Activated naive CD4-positive, alpha-beta T cell (primary cell): ENCODE data around the gene TENM4.

Experiments
- DNase-seq, 4 experiments: peaks; one replicate each; lab custom pipeline; 2025; lab: John Stamatoyannopoulos, UW

Gene TENM4

DNA sequence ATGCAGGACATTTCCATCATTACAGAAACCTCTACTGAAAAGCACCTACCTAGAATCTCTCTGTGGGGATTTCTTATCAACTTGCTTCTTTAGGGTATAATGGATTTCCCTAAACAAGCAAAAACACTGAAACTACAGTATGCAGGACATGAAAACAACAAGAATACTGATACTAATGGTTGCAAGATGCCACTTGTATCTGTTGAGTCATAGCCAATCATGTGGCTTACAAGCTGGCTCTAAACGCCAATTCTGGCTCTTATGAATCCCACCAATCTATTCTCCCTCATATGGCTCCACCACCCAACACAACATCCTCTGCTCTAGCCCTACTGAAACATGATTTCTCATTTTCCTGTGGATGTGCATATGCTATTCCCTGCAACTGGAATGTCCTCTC lies 22.6 kb downstream of the TENM4 start:
- DNase-seq: no peak

DNA sequence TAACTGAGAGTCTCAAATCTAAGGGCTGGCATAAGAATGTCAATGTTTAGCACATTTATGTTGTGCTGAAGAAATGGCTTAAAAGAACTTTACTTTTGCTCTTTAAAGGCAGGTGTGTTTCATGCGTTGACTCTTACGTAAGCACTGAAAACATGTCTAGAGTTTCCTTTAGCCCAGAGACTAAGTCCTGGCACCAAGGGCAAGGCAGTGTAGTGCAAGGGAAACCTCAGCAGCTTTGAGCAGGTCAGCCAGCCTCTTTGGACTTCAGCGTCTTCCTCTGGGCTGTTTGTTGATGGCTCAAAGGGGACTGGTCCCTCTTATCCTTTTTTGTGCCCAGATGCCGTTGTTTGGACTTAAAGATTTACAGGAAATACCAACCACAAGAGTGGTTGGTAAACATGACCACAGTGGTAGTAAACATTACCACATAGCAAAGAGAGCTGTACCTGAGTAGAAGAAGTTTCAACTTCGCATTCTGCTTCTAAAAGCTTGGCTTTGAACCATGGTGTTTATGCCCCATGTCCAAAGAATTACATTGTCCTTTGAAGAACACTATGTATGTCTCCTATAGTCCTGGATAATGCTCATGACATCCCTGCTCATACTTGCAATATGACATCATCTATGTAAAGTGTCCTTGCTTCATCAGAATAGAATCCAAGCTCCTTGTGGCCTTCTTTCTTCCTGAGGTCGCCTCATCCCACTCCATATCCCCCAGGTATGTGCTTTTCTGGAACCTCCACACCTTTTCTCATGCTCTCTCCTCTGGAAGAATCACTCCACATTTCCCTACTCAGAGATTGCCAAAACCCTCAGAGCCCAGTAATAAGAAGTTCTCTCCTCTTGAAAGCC lies 23.5 kb downstream of the TENM4 start:
- DNase-seq: no peak

DNA sequence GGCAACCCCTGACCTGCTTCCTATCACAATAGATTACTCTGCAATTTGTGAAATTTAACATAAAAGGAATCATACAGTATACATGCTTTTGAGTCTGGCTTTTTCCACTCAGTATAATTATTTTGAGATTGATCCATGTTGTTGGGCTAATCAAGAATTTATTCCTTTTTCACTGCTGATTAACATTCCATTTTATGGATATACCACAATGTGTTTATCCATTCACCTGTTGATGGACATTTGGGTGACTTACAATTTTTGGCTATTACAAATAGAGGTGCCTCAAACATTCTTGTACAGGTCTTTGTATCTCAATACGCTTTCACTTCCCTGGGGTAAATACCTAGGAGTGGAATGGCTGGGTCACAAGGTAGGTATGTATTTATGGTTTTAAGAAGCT lies 24.9 kb downstream of the TENM4 start:
- no peak for DNase-seq

DNA sequence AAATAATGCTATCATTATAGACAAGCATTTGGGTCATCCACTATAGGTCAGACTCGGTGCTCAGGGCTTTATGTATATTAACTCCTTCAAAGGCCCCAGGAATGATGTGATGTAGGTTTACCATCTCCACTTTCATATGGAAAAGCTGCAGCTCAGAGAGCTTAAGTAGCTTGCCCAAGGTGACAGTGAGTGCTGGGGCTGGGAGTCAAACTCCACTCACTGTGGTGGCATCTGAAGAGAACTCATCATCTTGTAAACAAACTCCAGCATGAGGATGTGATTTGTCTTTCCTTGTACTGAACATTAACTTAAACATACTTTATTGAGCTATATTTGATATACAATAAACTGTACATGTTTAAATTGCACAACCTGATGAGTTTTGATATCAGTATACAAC lies 25.4 kb downstream of the TENM4 start:
- DNase-seq: no peak

DNA sequence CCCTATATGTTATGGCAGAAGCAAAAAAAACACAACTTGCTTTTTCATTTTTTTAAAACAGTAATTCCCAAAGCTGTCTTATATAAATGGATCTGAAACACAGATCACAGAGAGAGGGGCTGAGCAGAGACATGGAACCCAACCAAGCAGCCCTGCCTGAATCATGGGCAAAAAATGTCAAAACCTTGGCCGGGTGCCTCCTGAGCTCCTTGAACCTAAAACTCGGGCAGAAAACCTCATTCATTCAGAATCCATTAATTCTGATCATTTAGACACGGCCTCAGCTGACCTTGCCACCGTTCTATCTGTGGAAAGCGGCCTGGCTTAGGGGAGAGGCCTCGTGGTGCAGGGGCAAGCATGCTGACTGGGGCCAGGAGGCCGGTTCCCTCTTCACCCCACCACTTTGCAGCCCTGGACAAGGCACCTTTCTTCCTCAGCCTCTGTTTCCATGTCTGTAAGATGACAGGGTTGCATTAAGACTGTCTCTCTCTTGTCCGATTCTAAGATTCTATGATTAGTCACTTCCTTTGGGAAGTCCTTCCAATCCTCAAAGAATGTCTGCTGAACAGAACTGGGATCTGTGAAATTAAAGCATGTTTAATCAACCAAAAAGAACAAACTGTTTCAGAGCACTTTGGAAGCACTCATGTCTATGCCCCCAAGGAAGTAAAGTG lies 26.0 kb downstream of the TENM4 start:
- no peak for DNase-seq

DNA sequence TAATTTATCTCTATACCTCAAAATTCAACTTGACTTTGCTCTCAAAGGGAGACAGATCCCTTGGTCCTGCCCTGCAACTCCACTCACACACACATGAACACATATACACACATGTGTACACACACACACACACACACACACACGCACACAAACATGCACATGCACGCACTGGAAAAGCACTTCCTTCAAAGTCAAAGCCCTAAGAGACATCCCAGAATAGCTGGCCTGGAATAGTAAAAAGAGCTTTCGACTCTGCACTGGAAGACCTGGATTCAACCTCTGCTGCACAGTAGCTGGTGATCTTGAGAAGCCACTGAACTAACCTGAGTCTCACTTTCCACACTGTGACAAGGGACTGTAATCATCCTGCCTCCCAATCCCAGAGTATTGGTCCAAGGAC lies 26.8 kb downstream of the TENM4 start:
- no peak for DNase-seq

DNA sequence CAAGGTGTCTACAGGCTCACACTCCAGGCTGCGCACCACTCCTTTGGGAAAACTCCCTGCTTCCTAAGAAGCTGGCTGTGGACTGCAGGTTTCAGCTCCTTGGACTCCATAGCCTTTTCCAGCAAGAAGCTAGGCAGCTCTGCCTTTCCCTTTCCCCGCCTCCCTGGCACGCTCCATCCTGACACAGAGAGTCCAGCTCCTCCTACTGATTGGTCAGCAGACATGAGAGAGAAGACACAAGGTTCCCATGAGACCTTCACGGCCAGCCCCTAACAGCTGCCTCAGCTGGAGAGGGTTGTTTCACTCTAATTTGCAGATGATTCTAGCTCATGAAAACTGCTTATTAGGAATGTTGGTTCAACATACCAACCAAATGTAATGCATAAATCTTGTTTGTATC lies 27.6 kb downstream of the TENM4 start:
- DNase-seq: no peak

DNA sequence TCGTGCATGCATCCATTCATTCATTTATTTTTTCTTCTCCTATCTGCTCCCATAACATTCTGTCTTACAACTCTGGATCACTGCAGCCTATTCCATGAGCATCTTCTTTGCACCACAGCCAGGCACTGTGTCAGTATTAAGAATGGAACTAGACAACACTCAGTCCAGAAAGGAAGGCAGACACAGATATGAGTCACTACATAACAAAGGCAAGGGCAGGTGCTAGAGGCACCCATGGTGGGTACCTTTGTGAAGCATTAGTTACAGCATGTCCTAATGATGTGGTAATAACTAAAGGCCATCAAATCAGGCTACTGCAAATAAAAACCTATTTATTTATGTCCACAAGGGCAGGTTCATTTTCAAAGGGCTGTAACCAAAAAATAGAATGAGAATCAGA lies 28.1 kb downstream of the TENM4 start:
- no peak for DNase-seq

DNA sequence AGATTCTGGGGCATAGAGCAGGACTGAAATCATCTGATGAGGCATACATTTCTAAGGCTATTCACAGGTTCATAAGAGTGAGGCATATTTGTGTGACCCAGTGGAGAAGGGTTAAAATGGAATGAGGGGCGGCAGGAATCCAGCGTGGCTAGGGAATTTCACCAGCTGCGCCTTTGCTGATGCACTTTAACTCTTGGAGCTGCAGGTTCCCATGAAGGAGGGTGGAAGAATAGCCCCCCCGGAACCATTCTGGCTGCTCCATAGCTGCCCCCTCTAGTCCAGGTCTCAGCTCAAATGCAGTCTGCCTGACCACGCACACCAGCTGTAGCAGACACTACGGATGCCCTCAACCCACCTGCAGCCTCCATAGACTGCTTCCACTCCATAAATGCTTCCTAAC lies 31.5 kb downstream of the TENM4 start:
- no peak for DNase-seq

DNA sequence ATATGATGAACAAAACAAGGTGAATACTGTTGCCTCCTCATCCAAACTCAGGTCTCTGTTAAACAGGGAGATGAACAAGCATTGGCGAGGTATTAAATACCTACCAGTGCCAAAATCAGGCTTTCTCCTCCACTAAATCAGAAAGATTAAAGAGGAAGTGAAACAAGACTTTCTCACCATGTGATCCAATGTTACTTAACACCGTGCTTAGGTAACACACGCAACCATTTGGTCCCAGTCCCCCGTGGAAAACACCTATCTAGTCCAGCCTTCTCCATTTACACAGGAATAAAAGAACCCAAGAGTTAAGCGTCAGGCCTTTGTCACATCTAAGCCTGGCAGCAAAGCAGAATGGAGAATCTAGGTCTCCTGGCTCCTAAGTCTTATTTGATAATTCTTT lies 34.5 kb downstream of the TENM4 start:
- no peak for DNase-seq

DNA sequence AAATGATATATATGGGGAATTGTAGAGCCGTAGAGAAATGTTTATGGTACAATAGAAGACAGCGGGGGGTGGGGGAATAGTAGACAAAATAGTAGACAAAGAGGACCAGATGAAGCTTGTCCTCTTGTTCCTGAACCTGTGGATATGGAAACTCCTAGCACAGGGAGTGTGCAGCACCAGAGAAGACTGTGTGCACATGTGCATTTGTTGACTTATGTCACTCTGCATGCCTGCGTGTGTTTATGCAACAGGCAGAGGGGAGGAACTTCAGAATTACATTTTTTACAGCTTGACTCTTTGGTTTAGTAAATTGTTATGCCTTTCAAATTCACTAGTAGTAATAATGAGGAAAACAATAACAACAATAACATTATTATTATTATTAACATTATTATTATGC lies 36.0 kb downstream of the TENM4 start:
- DNase-seq: no peak

DNA sequence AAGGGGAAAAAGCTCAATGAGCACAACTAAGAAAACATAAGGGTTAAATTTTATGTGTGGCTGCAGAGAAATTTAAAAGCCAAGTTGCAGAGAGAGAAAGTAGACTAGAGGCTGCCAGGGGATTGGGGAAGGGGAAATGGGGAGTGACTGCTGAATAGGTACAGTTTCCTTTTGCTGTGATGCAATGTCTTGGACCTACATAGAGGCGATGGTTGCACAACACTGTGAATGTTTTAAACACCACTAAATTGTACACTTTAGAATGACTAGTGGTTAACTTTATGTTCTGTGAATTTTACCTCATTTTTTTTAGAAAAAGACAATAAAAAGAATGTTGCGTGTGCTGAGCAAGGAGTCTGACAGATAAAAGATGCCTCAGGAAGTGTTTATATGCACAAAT lies 36.5 kb downstream of the TENM4 start:
- no peak for DNase-seq

DNA sequence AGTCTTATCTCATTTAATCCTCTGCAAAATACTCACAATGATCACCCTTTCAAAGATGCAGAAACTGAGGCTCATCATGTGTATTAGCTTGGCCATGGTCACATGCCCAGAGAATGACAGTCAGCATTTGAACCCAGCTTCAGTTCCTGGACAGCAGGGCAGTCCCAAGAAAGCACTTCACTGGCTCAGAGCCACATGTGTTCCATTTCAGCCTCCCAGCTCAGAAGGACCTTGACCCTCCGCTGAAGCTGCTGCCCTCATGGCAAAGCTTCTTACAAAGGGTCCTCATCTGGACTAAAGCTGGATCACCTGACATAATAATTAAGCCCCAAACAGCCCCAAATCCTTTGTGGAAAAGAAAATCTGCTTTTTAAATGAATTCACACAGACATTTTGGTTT lies 37.0 kb downstream of the TENM4 start:
- DNase-seq: no peak

DNA sequence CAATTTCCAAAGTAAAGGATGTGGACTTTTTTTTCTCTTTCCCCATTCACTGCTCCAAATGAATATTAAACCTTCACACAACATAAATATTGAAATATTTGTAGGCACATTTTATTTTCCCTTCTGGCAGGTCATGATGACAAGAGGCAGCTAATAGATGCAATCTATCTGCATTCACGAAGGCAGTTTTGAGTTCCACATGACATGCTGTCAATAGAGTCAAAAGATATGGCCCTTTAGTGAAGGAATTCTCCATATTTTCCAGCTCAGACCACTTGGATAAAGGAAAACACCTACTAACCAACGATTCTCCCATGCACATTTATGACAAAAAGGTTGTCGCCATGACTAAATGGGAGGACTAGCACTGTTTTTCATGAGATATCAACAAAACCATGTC lies 37.9 kb downstream of the TENM4 start:
- no peak for DNase-seq

DNA sequence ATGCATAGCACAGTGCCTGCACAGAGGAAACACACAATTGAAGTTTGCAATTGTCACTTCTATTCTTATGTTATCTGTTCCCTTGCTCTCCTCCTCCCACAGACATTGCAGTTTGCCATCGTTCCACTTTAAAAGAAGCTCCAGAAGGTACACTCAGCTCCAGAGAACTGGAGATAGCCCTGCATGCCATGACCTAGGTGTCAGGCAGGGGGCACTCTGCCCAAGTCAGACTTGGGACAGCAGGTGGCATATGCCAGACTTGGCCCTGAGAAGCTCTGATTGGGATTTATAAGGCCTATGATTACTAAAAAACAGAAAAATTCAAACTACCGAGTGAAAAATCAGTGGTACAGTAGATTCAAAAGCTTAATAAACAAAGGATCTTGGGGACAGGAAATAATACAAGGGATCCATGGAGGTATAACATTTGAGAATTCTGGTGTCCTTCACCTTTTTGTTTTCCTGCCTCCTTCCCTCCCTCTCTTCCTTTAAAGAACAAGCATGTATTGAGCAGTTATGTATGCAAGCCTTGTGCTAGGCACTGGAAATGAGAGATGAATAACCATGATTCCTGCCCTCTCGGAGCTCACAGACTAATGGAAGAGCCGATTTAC lies 40.0 kb downstream of the TENM4 start:
- no peak for DNase-seq

DNA sequence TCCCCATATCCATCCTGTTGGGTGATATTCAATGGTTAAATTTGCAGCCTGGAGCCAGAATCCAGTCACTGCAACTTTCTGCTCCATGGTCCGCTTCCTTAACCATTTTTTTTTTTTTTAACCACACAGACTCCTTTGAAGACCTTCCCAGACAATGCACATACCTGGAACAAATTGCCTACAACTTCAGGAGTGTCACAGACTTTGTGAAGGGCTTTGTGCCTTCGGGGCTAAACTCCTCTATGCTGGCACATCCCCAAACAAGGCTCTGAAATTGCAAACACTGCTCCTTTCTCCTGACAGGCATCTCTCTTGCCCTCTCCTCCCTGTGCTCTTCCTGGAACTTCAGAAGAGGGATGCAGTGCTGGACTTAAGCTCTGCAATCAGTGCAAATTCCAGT lies 40.6 kb downstream of the TENM4 start:
- no peak for DNase-seq

DNA sequence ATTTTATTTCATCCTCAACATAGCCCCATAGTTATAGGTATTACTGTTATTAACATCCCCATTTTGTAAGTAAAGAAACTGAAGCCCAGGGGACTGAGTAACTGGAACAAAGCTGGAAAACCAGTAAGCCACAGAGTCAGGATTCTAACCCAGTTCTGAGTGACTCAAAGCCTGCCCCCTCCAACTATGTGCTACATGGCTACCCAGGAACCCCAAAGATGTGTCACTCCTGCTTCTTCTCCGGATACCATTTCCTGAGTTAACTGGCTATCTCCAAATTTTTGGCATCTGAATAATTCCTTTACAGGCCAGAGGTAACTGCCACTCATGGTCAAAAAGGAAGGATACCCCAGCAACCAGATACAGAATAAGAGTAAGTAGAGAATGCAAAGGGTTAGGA lies 43.6 kb downstream of the TENM4 start:
- no peak for DNase-seq

DNA sequence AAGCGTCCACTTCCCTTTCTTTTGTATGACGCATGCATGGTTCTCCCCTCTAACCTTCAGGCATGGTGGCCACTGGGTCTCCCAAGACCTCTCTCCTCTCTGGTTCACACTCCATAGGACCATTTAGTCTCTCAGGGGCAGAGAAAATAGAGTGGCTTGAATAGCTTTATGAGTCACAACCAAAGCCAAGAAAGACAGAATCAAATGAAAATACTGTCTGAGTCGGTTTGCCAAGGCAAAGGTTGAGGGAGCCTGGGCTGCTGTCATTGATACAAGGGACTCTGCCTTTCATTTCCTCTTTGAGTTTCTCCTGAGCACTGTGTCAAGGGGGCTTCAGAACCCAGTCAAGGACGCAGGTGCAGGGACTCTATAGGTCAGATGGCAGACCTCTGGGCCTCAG lies 44.2 kb downstream of the TENM4 start:
- DNase-seq: no peak

DNA sequence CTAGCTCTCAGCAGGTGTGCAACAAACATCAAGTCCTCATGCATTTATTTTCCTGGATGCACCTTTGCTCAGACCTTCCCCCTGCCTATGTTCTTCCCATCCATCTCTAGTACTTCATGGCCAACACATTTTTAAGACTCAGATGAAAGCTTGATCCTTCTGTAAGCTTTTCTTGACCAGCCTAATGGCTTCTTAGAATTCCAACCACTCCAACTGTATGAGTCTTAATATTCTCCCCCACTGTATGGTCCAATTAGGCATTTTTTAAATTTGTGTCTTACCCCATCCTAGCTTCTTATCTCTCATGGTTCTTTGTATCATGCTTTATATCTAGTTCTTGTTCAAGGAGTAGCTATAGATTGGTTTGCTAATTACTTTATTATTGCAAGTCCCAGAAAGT lies 44.8 kb downstream of the TENM4 start:
- DNase-seq: no peak

DNA sequence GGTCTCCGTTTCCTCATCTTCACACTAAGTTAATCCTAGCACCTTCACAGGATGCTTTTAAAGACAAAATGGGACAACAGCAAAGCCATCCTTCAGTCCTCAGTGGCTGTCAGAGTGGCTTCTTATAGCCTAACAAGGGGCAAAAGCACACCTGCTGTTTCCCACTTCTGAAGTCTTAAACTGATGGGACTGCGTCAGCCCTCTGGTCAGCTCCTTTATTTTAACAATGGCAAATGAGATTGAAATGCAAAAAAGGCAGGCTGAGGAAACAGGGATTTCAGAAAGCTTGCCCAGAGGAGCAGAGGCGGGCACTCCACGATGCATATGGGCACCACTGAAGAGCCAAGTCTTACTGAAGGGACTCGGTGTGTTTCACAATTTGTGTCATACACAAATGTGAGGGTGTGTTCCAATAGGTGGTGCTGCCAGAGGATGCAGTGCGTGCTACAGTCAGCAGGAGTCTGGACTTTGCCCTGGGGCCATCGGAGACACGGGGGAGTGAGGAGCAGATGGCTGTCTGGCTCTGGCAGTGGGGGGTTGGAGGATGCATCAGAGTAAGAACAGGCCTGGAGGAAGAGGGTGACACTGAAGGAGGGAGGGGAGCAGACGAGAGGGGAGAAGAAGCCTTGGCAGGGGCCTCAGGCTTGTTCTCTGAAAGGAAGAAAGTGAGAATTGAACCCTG lies 47.3 kb downstream of the TENM4 start:
- no peak for DNase-seq

DNA sequence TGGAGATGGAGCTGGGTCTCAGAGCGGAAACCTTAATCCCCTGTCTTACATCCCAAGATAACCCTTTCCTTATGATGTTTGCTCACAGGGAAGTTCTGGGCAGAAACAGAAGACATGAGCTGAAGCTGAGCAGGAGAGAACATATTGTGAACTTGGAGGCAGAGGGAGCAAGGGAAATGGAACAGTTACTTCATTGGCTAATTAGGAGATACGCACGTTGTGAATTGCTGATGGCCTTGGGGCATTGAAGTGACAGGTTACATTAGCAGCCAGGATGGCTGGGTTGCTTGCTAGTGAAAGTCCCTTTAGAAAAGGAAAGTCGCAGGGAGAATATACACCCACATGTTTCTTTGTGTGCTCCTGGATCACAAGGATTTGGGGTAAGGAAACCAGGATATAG lies 48.7 kb downstream of the TENM4 start:
- DNase-seq: no peak

DNA sequence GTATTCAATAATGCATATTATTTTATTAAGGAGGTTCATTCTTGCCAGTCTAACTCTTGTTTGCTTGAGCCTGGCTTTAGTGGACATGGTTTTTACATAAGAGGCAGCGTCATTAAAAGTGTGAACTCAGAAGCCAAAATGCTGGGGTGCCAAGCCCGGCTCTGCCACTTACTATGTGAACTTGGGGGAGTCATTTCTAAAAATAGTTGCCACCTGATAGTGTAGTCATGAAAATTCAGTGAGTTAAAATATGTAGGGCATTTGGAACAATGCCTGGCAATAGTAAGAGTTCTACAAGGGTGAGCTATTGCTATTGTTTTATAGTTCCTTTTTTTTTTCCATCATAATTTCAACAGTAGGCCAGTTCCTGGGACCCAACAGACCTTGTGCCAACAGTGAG lies 49.9 kb downstream of the TENM4 start:
- no peak for DNase-seq

DNA sequence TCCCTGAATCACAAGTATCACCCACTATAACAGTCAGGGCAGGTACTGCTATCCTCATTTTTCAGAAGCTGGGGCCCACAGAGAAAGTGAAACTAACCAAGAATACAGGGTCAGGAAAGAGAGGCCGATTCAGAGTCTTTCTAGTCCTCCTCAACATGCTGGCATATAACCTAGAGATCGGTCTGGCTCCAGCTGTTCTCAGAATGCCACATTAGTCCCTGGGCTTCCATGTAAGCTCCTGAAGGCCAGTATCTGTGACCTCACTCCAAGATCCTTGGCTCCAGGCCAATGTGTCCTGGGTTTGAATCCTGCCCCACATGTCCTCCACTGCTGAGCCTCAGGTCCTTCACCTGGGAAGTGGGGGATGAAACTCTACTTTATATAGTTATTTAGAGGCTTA lies 50.4 kb downstream of the TENM4 start:
- DNase-seq: no peak
